ENCODE results near the gene C1orf159.
A peak's percentile ranks its signal among the peaks of the same experiment; 100 is the strongest.

C1orf159 gene

GRCh38 chr1:1092894-1093609 lies 22.8 kb downstream of the C1orf159 start:
- no peak for DNase-seq

- no peak for DNase-seq
Observed at GRCh38 chr1:1092149-1092855, 23.6 kb downstream of the C1orf159 start.

- peak in 1 of 56 donors; percentile 41 for DNase-seq
Observed at GRCh38 chr1:1091344-1092148, 24.3 kb downstream of the C1orf159 start.

- no peak for DNase-seq
Observed at GRCh38 chr1:1090424-1091343, 25.2 kb downstream of the C1orf159 start.

- no peak for DNase-seq
Observed at GRCh38 chr1:1089731-1090423, 26.0 kb downstream of the C1orf159 start.

- DNase-seq, result no peak
Observed at GRCh38 chr1:1088801-1089680, 26.8 kb downstream of the C1orf159 start.

GRCh38 chr1:1088029-1088800 lies 27.7 kb downstream of the C1orf159 start:
- no peak for DNase-seq

GRCh38 chr1:1087351-1088028 lies 28.4 kb downstream of the C1orf159 start:
- DNase-seq, result no peak

- no peak for DNase-seq
Observed at GRCh38 chr1:1086911-1087341, 29.0 kb downstream of the C1orf159 start.

- no peak for DNase-seq
Observed at GRCh38 chr1:1085911-1086841, 29.7 kb downstream of the C1orf159 start.

- no peak for DNase-seq
Observed at GRCh38 chr1:1085171-1085841, 30.6 kb downstream of the C1orf159 start.

GRCh38 chr1:1084372-1085170 lies 31.3 kb downstream of the C1orf159 start:
- no peak for DNase-seq

- DNase-seq, result no peak
Observed at GRCh38 chr1:1083416-1084371, 32.2 kb downstream of the C1orf159 start.

Data from amygdala (tissue), 56 donors.